ENCODE data around the gene DHX40.
"Not testable (repeated sequence)": the region's sequence is repeated elsewhere in the genome, so short reads cannot be mapped to it uniquely, and the experiment has no call there.

- not testable (repeated sequence) for TF ChIP-seq POLR2AphosphoS5, POLR2A (IDR thresholded peaks at IDR 0.05; ENCODE audit: low read depth, low read length)
These were observed 18.8 kb downstream of the DHX40 start for GRCh38 chr17:59584168-59584567.

All from GM12891 (cell line).